GM18907 (cell line): Measurements from ENCODE around the gene RHOBTB1.
"Not testable (repeated sequence)": the region's sequence is repeated elsewhere in the genome, so short reads cannot be mapped to it uniquely, and the experiment has no call there.

Experiments
- ATAC-seq: cut with Tn5 transposase; IDR thresholded peaks from one replicate; pipeline ENCODE4 v1.9.1; 2021; ENCODE audit warnings: mild to moderate bottlenecking, moderate library complexity; ENCODE audit not compliant: unreplicated experiment

Gene RHOBTB1, protein sequence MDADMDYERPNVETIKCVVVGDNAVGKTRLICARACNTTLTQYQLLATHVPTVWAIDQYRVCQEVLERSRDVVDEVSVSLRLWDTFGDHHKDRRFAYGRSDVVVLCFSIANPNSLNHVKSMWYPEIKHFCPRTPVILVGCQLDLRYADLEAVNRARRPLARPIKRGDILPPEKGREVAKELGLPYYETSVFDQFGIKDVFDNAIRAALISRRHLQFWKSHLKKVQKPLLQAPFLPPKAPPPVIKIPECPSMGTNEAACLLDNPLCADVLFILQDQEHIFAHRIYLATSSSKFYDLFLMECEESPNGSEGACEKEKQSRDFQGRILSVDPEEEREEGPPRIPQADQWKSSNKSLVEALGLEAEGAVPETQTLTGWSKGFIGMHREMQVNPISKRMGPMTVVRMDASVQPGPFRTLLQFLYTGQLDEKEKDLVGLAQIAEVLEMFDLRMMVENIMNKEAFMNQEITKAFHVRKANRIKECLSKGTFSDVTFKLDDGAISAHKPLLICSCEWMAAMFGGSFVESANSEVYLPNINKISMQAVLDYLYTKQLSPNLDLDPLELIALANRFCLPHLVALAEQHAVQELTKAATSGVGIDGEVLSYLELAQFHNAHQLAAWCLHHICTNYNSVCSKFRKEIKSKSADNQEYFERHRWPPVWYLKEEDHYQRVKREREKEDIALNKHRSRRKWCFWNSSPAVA

GRCh38 chr10:60944058-60944909, at the start of gene RHOBTB1:
TSS of gene RHOBTB1 (minus strand) at chr10:60944185. CDS start at chr10:60911542, 32,643 bp downstream.
- ATAC-seq = peak; percentile 64

DNA sequence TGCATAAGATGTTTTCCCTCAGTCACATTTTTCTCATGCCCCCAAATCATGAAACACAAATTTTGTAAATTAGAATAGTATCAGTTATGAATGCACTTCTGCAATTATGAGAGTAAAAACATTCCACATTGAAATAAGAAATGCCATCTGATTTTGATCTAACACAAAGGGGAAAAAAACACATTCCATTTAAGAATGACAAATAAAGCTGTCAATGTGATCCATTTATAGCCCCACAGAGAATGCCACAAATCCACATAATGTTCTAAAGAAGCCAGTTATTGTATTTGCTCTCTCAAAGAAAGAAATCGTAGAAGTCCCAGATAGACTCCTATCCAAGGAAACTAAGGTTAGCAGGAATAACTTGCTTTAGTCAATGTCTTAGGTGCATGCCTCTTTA, 48.7 kb upstream of the RHOBTB1 start:
- no peak for ATAC-seq

- ATAC-seq = no peak
Measured at GRCh38 chr10:60990663-60991062, 46.7 kb upstream of the RHOBTB1 start.

DNA sequence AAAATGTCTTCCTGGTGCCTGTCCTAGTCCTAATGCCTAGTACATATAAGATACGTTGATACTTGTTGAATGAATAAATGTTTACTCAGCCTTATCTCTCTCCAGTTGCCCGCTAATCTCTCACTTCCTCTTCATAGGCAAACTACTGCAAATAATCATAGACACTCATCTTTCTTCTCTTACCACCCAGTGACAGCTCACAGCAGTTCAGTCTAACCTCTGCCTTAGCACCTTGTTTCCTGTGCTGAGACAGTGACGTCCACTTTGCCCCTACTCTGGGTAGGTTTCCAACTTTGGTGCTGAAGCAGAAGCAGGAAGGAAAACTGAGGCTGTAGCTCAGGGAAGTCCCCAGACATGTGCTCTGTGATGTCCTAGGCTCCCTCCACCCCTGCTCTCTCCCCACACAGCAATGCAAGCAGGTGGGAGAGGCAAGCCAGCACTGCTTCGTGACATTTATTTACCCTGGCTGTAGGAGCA, 45.5 kb upstream of the RHOBTB1 start:
- peak; percentile 98 for ATAC-seq

DNA sequence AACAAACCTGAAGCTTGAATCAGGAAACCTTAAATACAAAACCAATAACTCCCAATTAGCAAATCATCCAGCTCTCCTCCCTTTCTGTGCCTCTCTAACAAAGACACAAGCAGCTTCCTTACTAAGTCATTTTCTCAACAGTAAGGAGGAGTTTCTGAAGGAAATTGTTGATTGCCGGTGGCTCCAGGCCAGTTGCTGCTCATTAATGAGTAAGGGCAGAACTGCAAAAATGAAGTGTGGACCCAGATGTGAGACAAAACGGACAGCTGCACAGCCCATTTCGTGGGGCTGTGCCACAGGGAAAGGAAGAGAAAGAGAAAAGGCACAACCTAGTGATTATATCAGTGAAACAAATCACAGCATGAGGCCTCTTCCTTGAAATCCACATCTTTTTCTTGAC, 42.8 kb upstream of the RHOBTB1 start:
- no peak for ATAC-seq

DNA sequence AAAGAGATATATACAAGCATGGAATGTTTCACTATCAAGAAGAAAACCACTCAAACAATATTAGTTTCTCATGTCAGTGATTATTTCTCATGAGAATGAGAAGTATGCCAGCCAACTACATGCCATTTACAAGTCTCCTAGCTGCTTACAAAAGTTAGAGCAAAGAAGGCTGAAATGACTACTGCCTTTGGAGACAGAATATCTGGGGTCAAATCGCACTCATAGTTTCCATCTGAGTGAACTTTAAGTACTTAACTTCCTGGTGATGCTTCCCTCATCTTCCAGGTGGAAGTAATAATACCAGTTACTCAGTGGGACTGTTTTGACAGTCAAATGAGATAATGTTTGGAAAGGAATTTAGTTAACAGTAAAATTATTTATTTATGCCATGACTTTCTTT, 42.0 kb upstream of the RHOBTB1 start:
- ATAC-seq = no peak

- no peak for ATAC-seq
Measured at GRCh38 chr10:60980997-60981396, 37.0 kb upstream of the RHOBTB1 start.

- no peak for ATAC-seq
Measured at GRCh38 chr10:60979667-60980104, 35.7 kb upstream of the RHOBTB1 start.

- no peak for ATAC-seq
Measured at GRCh38 chr10:60978287-60979115, 34.5 kb upstream of the RHOBTB1 start.

- ATAC-seq = no peak
Measured at GRCh38 chr10:60977161-60978122, 33.5 kb upstream of the RHOBTB1 start.

- ATAC-seq = no peak
Measured at GRCh38 chr10:60976687-60977086, 32.7 kb upstream of the RHOBTB1 start.

- no peak for ATAC-seq
Measured at GRCh38 chr10:60975716-60976115, 31.7 kb upstream of the RHOBTB1 start.

- ATAC-seq = no peak
Measured at GRCh38 chr10:60974463-60975149, 30.6 kb upstream of the RHOBTB1 start.

DNA sequence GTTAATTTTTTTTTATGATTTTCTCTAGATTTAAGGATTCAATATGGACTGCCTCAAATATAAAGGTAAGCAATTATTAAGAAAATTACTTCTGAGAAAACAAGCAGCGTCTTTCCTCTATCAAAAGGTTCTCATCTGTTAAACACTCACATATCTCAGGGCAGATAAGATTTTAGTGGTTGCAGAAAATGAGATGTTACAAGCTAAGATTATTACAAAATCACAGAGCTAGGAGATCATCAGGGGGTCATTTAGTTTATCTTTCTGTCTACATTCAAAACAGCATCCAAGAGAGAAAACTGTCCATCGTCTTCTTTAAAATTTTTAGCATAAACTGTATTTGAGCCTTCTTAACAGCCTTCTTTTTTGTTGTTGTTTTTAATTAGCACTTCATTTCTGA, 29.1 kb upstream of the RHOBTB1 start:
- no peak for ATAC-seq

GRCh38 chr10:60972181-60972580, 28.2 kb upstream of the RHOBTB1 start:
- ATAC-seq = not testable (repeated sequence)

DNA sequence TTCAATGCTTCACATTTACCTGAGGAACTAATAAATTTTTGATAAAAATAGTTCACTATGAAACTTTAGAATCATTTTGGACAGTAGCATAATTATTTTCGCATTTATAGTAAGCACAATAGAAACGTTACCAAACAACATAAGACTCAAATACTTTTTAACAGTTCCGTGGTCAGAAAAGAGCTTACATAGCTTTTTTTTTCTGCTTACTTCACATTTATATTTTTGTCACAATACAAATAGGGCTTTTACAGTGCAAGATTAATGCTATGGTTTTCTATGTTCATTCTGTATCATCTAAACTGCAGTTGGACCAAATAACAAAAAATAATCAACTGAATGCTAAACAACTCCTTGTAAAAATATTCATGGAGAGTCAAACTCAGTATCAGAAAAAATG, 26.5 kb upstream of the RHOBTB1 start:
- ATAC-seq = no peak

GRCh38 chr10:60968504-60968903, 24.5 kb upstream of the RHOBTB1 start:
- no peak for ATAC-seq

DNA sequence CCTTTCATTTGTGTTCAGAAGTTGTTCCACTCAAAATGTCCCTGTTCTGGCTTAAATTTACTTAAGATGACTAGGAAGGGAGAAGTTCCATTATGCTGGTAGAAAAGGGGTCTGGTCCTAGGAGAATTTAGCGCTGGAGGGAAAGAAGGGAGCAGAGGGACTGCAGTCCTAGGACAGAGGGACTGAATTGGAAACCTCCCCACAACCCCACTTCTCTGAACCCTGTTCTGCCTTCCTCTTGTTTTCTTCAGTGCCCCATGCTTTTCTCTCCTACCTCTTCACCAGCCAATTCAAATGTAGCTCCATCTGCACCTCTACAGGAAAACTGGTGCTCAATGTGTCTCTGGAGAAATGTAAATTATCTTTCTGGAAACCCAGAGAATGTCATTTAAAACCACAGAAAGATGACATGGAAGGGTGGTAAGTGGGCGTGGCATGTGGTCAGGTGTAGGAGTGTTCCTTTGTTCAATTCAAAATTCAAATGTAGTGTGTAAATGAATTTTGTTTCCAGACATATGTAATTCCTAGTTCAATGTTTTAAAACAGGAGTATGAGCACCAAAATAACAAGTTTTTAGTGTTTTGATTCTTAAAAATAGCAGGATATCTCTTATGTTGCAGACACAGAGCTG, 24.0 kb upstream of the RHOBTB1 start:
- ATAC-seq = no peak
